Stomach (tissue), 4 donors: ENCODE data around the gene SF3B1.

Experiments
- CTCF ChIP-seq, 7 experiments: fragments of 450-650 bp in 4 of 7; fragments of 200-600 bp in 3 of 7; sonication (generic) in 3 of 7; IDR thresholded peaks; one replicate each; pipeline ENCODE4 v1.5.1; 2016 to 2019; ENCODE audit warnings: antibody characterized with exemption in 7 of 7, control low read depth in 2 of 7, mild to moderate bottlenecking in 1 of 7
- POLR2AphosphoS5 ChIP-seq, 3 donors: sonication (generic); formaldehyde crosslinking; IDR thresholded peaks; one replicate each; pipeline ENCODE4 v1.6.1; 2016; ENCODE audit warnings: antibody characterized with exemption in 3 of 3

GRCh38 chr2:197386242-197386641, 48.6 kb downstream of the SF3B1 start:
- TF ChIP-seq CTCF (IDR thresholded peaks at IDR 0.05): no peak
- TF ChIP-seq POLR2AphosphoS5 (IDR thresholded peaks at IDR 0.05): no peak
